Lung (tissue), 12 donors: ENCODE data around the gene MEF2B. TPM values are rescaled to one million over a fixed set of nuclear protein-coding genes. Genes with fewer than 3 reads are reported as not detected.
A peak's percentile ranks its signal among the peaks of the same experiment; 100 is the strongest.

ENCODE experiments used
- ATAC-seq: fragments of 200-7000 bp; cut with Tn5 transposase; one replicate; pipeline ENCODE4 v1.9.1; 2020; ENCODE audit warnings: moderate number of reproducible peaks; ENCODE audit not compliant: insufficient read depth, low FRiP score
- DNase-seq, 3 donors: peaks; one replicate each; pipeline ENCODE4 v3.0.0-alpha.2; 2013 to 2017
- H3K27ac ChIP-seq, 2 donors: one replicate each; pipeline ENCODE4 v1.5.1; 2013; ENCODE audit warnings: mild to moderate bottlenecking in 2 of 2, moderate library complexity in 2 of 2, control low read depth in 1 of 2, inconsistent platforms in 1 of 2, low read depth in 1 of 2, low read length in 1 of 2
- H3K27me3 ChIP-seq, 3 donors: one replicate each; pipeline ENCODE4 v1.5.1; 2013; ENCODE audit warnings: low read length in 2 of 3; ENCODE audit not compliant: control insufficient read depth in 3 of 3, insufficient read depth in 3 of 3
- H3K36me3 ChIP-seq, 4 donors: one replicate each; pipeline ENCODE4 v1.5.1; 2013; ENCODE audit warnings: low read length in 4 of 4, mild to moderate bottlenecking in 1 of 4, moderate library complexity in 1 of 4; ENCODE audit not compliant: control insufficient read depth in 4 of 4, insufficient read depth in 4 of 4
- H3K4me1 ChIP-seq, 5 donors: one replicate each; pipeline ENCODE4 v1.5.1; 2013; ENCODE audit warnings: low read length in 5 of 5, mild to moderate bottlenecking in 2 of 5, moderate library complexity in 1 of 5; ENCODE audit not compliant: control insufficient read depth in 5 of 5, insufficient read depth in 5 of 5
- H3K4me3 ChIP-seq: one replicate; pipeline ENCODE4 v1.5.1; 2013; ENCODE audit warnings: mild to moderate bottlenecking, control low read depth, moderate library complexity
- H3K9ac ChIP-seq, 2 donors: one replicate each; pipeline ENCODE4 v1.5.1; 2013; ENCODE audit warnings: low read length in 2 of 2, control low read depth in 1 of 2; ENCODE audit not compliant: insufficient read depth in 1 of 2
- H3K9me3 ChIP-seq, 4 donors: one replicate each; pipeline ENCODE4 v1.5.1; 2013; ENCODE audit warnings: low read length in 3 of 4, mild to moderate bottlenecking in 1 of 4, moderate library complexity in 1 of 4; ENCODE audit not compliant: control insufficient read depth in 4 of 4, insufficient read depth in 3 of 4
- WGBS, 2 donors: extraction: QIAGEN DNeasy Blood & Tissue Kit; methylation state at CpG; one replicate each; pipeline ENCODE4 v1.1.7; 2013; 5-methylcytosine and 5-hydroxymethylcytosine counted together
- polyA plus RNA-seq, 2 donors: library from polyadenylated mRNA; stranded (reverse); fragments of 200-250 nt; gene quantifications; one replicate each; pipeline ENCODE4 v1.2.1, GENCODE V29; 2013
- total RNA-seq, 2 donors: library from RNA; depleted of rRNA in 1 of 2; stranded (reverse); fragments of >200 nt in 1 of 2; gene quantifications; one replicate each; pipeline ENCODE4 v1.2.1, GENCODE V29; 2014 to 2021
- TF ChIP-seq, protein P1 (sequence below): IDR thresholded peaks from 2 replicates; pipeline ENCODE4 v1.5.1; 2012; ENCODE audit warnings: mild to moderate bottlenecking; ENCODE audit errors: control extremely low read depth, extremely low read depth
- donor health status: control.
- donor health status: control.
- donor health status: Bipolar disorder and iron deficiency.
- donor health status: healthy.
- donor health status: DM: yes; HTN: yes; CAD: no.

Gene MEF2B
- total and polyA plus RNA-seq, 4 donors: 0.44 to 1.8 (median 0.61) TPM

DNA sequence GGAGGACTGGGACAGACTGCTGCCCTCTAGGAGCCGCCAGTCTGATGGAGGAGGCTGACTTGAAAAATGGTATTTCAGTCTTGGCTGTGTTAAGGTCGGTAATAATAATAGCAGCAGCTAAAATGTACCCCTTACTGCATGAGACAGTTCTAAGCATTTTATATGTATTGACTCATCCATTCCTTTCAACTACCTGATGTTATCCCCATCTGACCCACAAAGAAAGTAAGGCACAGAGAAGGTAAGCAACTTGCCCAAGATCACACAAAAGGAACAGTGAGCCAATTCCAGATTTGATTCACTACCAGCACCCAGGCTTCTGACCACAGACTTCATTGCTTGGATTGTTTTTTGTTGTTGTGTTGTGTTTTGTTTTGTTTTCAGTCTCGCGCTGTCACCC is 45.7 kb upstream of the MEF2B start:
- no peak overlapping the region for H3K27ac ChIP-seq
- 72 to 80% methylated on average over 4 of the region's 4 CpGs for WGBS, 2 donors
- no peak for DNase-seq
- no peak for ATAC-seq
- H3K4me3 ChIP-seq: no peak overlapping the region
- H3K9ac ChIP-seq: no peak overlapping the region
- H3K9me3 ChIP-seq: peaks cover 0 to 1% (median 0%) of the 10 kb centered on the region in 4 donors
- H3K36me3 ChIP-seq: no peaks in the 10 kb centered on the region
- peaks cover 7 to 32% (median 22%) of the 10 kb centered on the region in 3 donors for H3K27me3 ChIP-seq
- TF ChIP-seq, protein P1, sequence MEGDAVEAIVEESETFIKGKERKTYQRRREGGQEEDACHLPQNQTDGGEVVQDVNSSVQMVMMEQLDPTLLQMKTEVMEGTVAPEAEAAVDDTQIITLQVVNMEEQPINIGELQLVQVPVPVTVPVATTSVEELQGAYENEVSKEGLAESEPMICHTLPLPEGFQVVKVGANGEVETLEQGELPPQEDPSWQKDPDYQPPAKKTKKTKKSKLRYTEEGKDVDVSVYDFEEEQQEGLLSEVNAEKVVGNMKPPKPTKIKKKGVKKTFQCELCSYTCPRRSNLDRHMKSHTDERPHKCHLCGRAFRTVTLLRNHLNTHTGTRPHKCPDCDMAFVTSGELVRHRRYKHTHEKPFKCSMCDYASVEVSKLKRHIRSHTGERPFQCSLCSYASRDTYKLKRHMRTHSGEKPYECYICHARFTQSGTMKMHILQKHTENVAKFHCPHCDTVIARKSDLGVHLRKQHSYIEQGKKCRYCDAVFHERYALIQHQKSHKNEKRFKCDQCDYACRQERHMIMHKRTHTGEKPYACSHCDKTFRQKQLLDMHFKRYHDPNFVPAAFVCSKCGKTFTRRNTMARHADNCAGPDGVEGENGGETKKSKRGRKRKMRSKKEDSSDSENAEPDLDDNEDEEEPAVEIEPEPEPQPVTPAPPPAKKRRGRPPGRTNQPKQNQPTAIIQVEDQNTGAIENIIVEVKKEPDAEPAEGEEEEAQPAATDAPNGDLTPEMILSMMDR: no peak
- peaks cover 0 to 2% (median 0%) of the 10 kb centered on the region in 5 donors for H3K4me1 ChIP-seq

DNA sequence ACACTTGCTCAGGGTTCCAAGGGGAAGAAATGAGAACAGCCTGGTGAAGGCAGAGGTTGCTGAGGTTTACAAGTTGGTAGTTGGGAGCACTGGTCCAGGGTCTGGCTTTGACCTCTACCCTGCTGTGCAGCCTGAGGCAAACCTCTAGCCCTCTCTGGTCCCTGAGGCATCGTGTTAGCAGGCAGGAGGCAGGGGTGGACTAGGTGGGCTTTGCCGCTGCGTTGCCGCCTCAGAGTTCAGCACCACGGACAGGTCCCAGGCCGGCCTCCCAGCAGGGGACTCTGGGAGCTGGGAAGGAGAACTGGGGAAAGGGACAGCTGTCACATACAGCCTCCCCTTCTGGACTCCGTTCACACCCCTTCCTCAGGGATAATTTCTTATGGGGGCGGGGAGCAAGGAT is 44.8 kb upstream of the MEF2B start:
- DNase-seq: peak; percentile 65 to 81 (median 75)
- H3K36me3 ChIP-seq: no peaks in the 10 kb centered on the region
- peaks cover 7 to 32% (median 22%) of the 10 kb centered on the region in 3 donors for H3K27me3 ChIP-seq
- H3K4me3 ChIP-seq: no peak overlapping the region
- TF ChIP-seq, protein P1: no peak
- 2% methylated on average over 8 of the region's 8 CpGs for WGBS, 2 donors
- peaks cover 0 to 2% (median 0%) of the 10 kb centered on the region in 5 donors for H3K4me1 ChIP-seq
- ATAC-seq: no peak
- peaks cover 0 to 1% (median 0%) of the 10 kb centered on the region in 4 donors for H3K9me3 ChIP-seq
- no peak overlapping the region for H3K9ac ChIP-seq
- H3K27ac ChIP-seq: no peak overlapping the region

DNA sequence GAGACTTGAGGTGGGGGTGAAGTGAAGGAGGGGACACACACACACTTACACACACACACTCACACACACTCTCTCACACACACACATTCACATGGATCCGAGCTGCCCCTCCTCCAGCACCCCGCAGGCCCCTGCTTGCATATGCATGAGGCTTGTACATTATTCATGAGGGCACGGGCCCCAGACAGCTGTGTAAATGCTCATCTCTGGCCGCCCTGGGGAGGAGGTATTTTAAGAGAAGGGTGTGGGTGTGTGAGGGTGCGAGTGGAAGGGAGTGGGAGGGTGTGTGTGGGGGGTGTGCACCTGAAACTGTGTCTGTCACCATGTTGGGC is 44.1 kb upstream of the MEF2B start:
- TF ChIP-seq, protein P1: no peak
- ATAC-seq (no peak), DNase-seq (no peak)
- Histone ChIP-seq H3K4me3 (no peak overlapping the region), H3K27me3 (peaks cover 7 to 36% (median 22%) of the 10 kb centered on the region in 3 donors), H3K27ac (no peak overlapping the region), H3K9ac (no peak overlapping the region), H3K4me1 (peaks cover 0 to 2% (median 0%) of the 10 kb centered on the region in 5 donors), H3K36me3 (no peaks in the 10 kb centered on the region), H3K9me3 (peaks cover 0 to 1% (median 0%) of the 10 kb centered on the region in 4 donors)
- 3 to 4% methylated on average over 5 of the region's 5 CpGs for WGBS, 2 donors
